Activated T-helper 1 cell treated with anti-CD3 and anti-CD28 coated beads, Interleukin-2, amount 50 U/mL, for 16 hours (primary cell): ENCODE measurements around the gene AKR7A2.

Source experiments
- DNase-seq, 2 donors: peaks; one replicate each; pipeline ENCODE4 v3.0.0-alpha.2; 2020; ENCODE audit warnings: low read depth in 1 of 2, low spot score in 1 of 2

AKR7A2 gene

GRCh38 chr1:19325958-19326747, 14.2 kb upstream of the AKR7A2 start:
- no peak for DNase-seq

- no peak for DNase-seq
These were observed 13.5 kb upstream of the AKR7A2 start for GRCh38 chr1:19325368-19325957.

- DNase-seq, result no peak
These were observed 12.7 kb upstream of the AKR7A2 start for GRCh38 chr1:19324665-19324990.

- no peak for DNase-seq
These were observed 12.2 kb upstream of the AKR7A2 start for GRCh38 chr1:19323987-19324664.

GRCh38 chr1:19322481-19322880, 10.5 kb upstream of the AKR7A2 start:
- DNase-seq, result no peak

GRCh38 chr1:19321071-19321470, 9.1 kb upstream of the AKR7A2 start:
- no peak for DNase-seq

GRCh38 chr1:19319196-19319595, 7.3 kb upstream of the AKR7A2 start:
- DNase-seq, result no peak

- no peak for DNase-seq
These were observed 5.4 kb upstream of the AKR7A2 start for GRCh38 chr1:19317126-19317910.

- no peak for DNase-seq
These were observed 3.6 kb upstream of the AKR7A2 start for GRCh38 chr1:19315378-19316198.

- DNase-seq, result no peak
These were observed 2.3 kb upstream of the AKR7A2 start for GRCh38 chr1:19313961-19314882.

- no peak for DNase-seq
These were observed 1.7 kb upstream of the AKR7A2 start for GRCh38 chr1:19313636-19313959.

GRCh38 chr1:19312782-19313635, 1.1 kb upstream of the AKR7A2 start:
- no peak for DNase-seq

- DNase-seq, result no peak
These were observed 427 bp downstream of the AKR7A2 start for GRCh38 chr1:19311503-19311930.

GRCh38 chr1:19310720-19311502, 1.0 kb downstream of the AKR7A2 start:
- DNase-seq, result no peak

GRCh38 chr1:19310061-19310460, 1.9 kb downstream of the AKR7A2 start:
- DNase-seq, result no peak

- DNase-seq, result no peak
These were observed 2.7 kb downstream of the AKR7A2 start for GRCh38 chr1:19309123-19309813.

GRCh38 chr1:19308509-19308907, 3.4 kb downstream of the AKR7A2 start:
- no peak for DNase-seq
